Spleen (tissue), 11 donors: ENCODE results near the gene INIP. TPM values are rescaled to one million over a fixed set of nuclear protein-coding genes. Genes with fewer than 3 reads are reported as not detected.

Source experiments
- DNase-seq: peaks from one replicate; pipeline ENCODE4 v3.0.0-alpha.2; 2020
- H3K27ac ChIP-seq, 8 donors: fragments of 200-600 bp; sonication (generic) in 7 of 8; 1 replicate in 4 of 8; 2 replicates in 4 of 8; pipeline versions ENCODE4 v1.5.0 to v1.8.0; 2016 to 2021; ENCODE audit warnings: inconsistent platforms in 4 of 8, mild to moderate bottlenecking in 4 of 8, moderate library complexity in 1 of 8
- H3K27me3 ChIP-seq, 7 donors: fragments of 200-600 bp; sonication (generic) in 6 of 7; replicated peaks in 1 of 7; 1 replicate in 4 of 7; 2 replicates in 3 of 7; pipeline versions ENCODE4 v1.5.0 to v1.8.0; 2016 to 2021; ENCODE audit warnings: inconsistent platforms in 3 of 7, mild to moderate bottlenecking in 1 of 7
- H3K36me3 ChIP-seq, 6 donors: fragments of 200-600 bp; sonication (generic) in 5 of 6; 1 replicate in 4 of 6; 2 replicates in 2 of 6; pipeline versions ENCODE4 v1.5.0 to v1.8.0; 2016 to 2021; ENCODE audit warnings: inconsistent platforms in 2 of 6
- H3K4me1 ChIP-seq, 6 donors: fragments of 200-600 bp; sonication (generic) in 5 of 6; 1 replicate in 3 of 6; 2 replicates in 3 of 6; pipeline versions ENCODE4 v1.5.0 to v1.8.0; 2016 to 2021; ENCODE audit warnings: inconsistent platforms in 3 of 6
- H3K4me3 ChIP-seq, 8 donors: fragments of 200-600 bp; sonication (generic) in 7 of 8; 1 replicate in 4 of 8; 2 replicates in 4 of 8; pipeline versions ENCODE4 v1.5.0 to v1.8.0; 2016 to 2021; ENCODE audit warnings: inconsistent platforms in 4 of 8, mild to moderate bottlenecking in 4 of 8, moderate library complexity in 2 of 8
- H3K9me3 ChIP-seq, 8 donors: fragments of 200-600 bp; sonication (generic) in 7 of 8; 1 replicate in 4 of 8; 2 replicates in 4 of 8; pipeline versions ENCODE4 v1.5.0 to v1.8.0; 2016 to 2021; ENCODE audit warnings: inconsistent platforms in 4 of 8
- POLR2A ChIP-seq, 3 donors: fragments of 450-650 bp; IDR thresholded peaks; one replicate each; pipeline ENCODE4 v1.5.1; 2017; ENCODE audit warnings: antibody characterized with exemption in 3 of 3, mild to moderate bottlenecking in 1 of 3
- POLR2AphosphoS5 ChIP-seq, 3 donors: sonication (generic); formaldehyde crosslinking; IDR thresholded peaks; one replicate each; pipeline ENCODE4 v1.5.1; 2017; ENCODE audit warnings: antibody characterized with exemption in 3 of 3
- WGBS, 5 donors: extraction: QIAGEN DNeasy Blood & Tissue Kit in 3 of 5; methylation state at CpG; one replicate each; pipeline versions ENCODE4 v1.1.5 to v1.1.7; 2013 to 2018; 5-methylcytosine and 5-hydroxymethylcytosine counted together
- intact Hi-C: fragments of 100-400 bp; cut with DNase I; formaldehyde crosslinking; loops from one replicate; pipeline ENCODE4 v1.15.0; 2023; ENCODE audit warnings: low total_unique reads
- polyA plus RNA-seq, 3 donors: library from polyadenylated mRNA; stranded (reverse); fragments of 200-250 nt; gene quantifications; one replicate each; pipeline ENCODE4 v1.2.1, GENCODE V29; 2013
- total RNA-seq, 7 donors: library from RNA; depleted of rRNA in 3 of 7; stranded (reverse); fragments of >200 nt in 3 of 7; fragmentation: NEBNext Ultra II Directional in 4 of 7; extraction: Animal tissue kit (Norgen Biotek cat#: 25700) in 4 of 7; gene quantifications; one replicate each; pipeline versions ENCODE4 v1.1.0 to v1.2.1, GENCODE V29; 2016 to 2021
- TF ChIP-seq, protein P1 (sequence below), 11 experiments: fragments of 200-600 bp in 7 of 11; fragments of 450-650 bp in 4 of 11; sonication (generic) in 4 of 11; IDR thresholded peaks in 8 of 11; conservative IDR thresholded peaks in 3 of 11; 1 replicate in 7 of 11; 2 replicates in 4 of 11; pipeline versions ENCODE4 v1.4.0 to v1.8.0; 2016 to 2021; ENCODE audit warnings: antibody characterized with exemption in 11 of 11, inconsistent platforms in 4 of 11, mild to moderate bottlenecking in 1 of 11
- donor health status: healthy with polysubstance abuse.
- donor health status: DM: no; HTN: no; CAD: no; lungs with moderate emphysema.
- donor health status: DM: no; HTN: no; CAD: no.
- donor health status: Bipolar disorder and iron deficiency.
- donor health status: healthy.
- donor health status: DM: no; HTN: no; CAD: no.
- donor health status: DM: yes; HTN: yes; CAD: no.

INIP gene
- total and polyA plus RNA-seq, 10 donors, result 6.9 to 33.4 (median 25.0) TPM

DNA sequence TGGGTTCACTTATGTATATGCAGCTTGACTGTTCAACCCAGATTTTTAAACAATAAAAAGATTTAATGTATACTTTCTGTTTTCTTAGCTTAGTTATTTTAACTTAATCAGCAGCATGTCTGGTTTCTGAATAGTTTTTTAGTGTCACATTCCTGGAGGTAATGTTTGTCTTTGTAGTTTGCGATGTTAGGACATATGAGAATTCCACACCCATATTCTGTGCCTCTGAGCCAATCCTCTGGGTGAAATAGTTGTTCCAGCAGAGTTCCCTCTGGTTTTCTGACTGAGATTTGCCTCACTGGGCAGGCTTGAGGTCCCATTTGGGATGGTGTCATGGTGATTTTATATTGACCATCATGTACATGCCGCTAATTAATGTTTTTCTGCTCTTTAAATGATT is 48.6 kb downstream of the INIP start:
- H3K36me3 ChIP-seq, result no peaks in the 10 kb centered on the region
- no peaks in the 10 kb centered on the region for H3K27me3 ChIP-seq
- no peak overlapping the region for H3K27ac ChIP-seq
- WGBS, 5 donors, result 95 to 100% (median 96%) methylated on average over 2 of the region's 2 CpGs
- no peak overlapping the region for H3K4me3 ChIP-seq
- H3K4me1 ChIP-seq, result no peaks in the 10 kb centered on the region
- H3K9me3 ChIP-seq, result no peaks in the 10 kb centered on the region
- TF ChIP-seq POLR2A (IDR thresholded peaks at IDR 0.05), result no peak
- TF ChIP-seq, protein P1, sequence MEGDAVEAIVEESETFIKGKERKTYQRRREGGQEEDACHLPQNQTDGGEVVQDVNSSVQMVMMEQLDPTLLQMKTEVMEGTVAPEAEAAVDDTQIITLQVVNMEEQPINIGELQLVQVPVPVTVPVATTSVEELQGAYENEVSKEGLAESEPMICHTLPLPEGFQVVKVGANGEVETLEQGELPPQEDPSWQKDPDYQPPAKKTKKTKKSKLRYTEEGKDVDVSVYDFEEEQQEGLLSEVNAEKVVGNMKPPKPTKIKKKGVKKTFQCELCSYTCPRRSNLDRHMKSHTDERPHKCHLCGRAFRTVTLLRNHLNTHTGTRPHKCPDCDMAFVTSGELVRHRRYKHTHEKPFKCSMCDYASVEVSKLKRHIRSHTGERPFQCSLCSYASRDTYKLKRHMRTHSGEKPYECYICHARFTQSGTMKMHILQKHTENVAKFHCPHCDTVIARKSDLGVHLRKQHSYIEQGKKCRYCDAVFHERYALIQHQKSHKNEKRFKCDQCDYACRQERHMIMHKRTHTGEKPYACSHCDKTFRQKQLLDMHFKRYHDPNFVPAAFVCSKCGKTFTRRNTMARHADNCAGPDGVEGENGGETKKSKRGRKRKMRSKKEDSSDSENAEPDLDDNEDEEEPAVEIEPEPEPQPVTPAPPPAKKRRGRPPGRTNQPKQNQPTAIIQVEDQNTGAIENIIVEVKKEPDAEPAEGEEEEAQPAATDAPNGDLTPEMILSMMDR (IDR thresholded peaks at IDR 0.05 in 8 of 11, conservative IDR thresholded peaks at IDR 0.05 in 3 of 11), result no peak
- intact Hi-C loops, result no loop called here
- DNase-seq, result no peak

DNA sequence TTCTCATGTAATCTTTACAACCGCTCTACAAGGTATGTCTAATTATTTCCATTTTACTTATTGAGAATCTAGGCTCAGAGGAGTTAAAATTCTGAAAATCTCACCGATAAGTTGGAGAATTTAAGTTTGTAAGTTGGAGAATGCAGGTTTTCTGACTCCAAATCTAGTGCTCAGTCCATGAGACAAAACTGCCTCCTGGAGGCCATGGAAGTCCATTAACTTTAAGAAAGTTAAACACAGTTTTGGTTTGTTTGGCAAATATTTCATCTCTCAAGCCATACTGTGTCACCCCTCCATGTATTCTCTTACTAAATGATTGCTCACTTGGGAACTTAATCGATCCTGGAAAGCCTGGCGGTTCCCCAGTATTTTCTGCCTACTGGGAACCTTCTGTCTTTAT is 52.6 kb downstream of the INIP start:
- H3K27ac ChIP-seq, result no peak overlapping the region
- intact Hi-C loops, result no loop called here
- no peaks in the 10 kb centered on the region for H3K4me1 ChIP-seq
- no peak for DNase-seq
- H3K4me3 ChIP-seq, result no peak overlapping the region
- no peaks in the 10 kb centered on the region for H3K36me3 ChIP-seq
- H3K27me3 ChIP-seq, result no peaks in the 10 kb centered on the region
- TF ChIP-seq, protein P1 (IDR thresholded peaks at IDR 0.05 in 8 of 11, conservative IDR thresholded peaks at IDR 0.05 in 3 of 11), result no peak
- TF ChIP-seq POLR2AphosphoS5 (IDR thresholded peaks at IDR 0.05), result no peak
- no peak for TF ChIP-seq POLR2A (IDR thresholded peaks at IDR 0.05)
- whole genome bisulfite sequencing, 5 donors, result 89 to 99% (median 91%) methylated on average over 4 of the region's 4 CpGs
- H3K9me3 ChIP-seq, result no peaks in the 10 kb centered on the region

DNA sequence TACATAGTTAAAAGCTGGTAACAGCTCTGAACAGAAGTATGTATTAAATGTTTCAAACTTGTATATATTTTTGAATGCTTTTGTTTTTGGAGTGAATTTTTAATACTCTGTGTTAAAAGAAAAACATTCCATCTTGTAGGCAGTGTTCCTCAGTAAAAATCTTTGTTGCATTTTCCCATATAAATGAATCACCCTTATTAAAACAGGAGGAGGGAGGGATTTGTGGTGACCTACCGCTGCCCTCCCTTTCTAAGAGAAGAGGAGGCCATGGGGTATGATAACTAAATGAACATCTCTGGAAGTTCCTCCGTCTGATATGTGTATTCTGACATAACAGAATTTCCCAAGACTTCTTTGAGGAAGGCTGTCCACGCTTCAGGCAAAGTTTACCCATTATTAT is 53.4 kb downstream of the INIP start:
- TF ChIP-seq, protein P1 (IDR thresholded peaks at IDR 0.05 in 8 of 11, conservative IDR thresholded peaks at IDR 0.05 in 3 of 11), result no peak
- TF ChIP-seq POLR2A (IDR thresholded peaks at IDR 0.05), result no peak
- TF ChIP-seq POLR2AphosphoS5 (IDR thresholded peaks at IDR 0.05), result no peak
- intact Hi-C loops, result no loop called here
- 83 to 90% (median 85%) methylated on average over 3 of the region's 3 CpGs for WGBS, 5 donors

DNA sequence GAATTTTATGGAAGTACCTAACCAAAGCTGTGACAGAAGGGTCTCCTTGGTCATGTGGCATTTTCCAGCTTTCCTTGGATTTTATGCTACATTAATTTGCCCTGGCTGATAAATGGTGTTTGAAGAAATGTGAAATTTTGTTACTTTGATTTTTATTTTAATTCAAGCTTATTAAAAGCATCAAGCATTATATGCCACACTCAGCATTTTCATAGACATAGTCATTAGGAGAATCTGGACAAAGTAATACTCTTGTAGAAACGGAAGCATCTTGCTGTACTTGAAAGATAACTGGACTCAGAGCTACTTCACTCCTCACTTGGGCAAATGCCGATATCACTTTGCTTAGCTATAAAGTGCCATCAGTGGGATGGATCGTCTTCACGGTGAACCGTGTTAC is 54.2 kb downstream of the INIP start:
- TF ChIP-seq POLR2AphosphoS5 (IDR thresholded peaks at IDR 0.05) (no peak), POLR2A (IDR thresholded peaks at IDR 0.05) (no peak)
- TF ChIP-seq, protein P1 (IDR thresholded peaks at IDR 0.05 in 8 of 11, conservative IDR thresholded peaks at IDR 0.05 in 3 of 11), result no peak

More for the DNA sequence above, 53.4 kb downstream of the INIP start:
- Histone ChIP-seq H3K27ac (no peak overlapping the region), H3K27me3 (no peaks in the 10 kb centered on the region), H3K4me1 (no peaks in the 10 kb centered on the region), H3K4me3 (no peak overlapping the region), H3K36me3 (peaks cover 0 to 6% (median 0%) of the 10 kb centered on the region in 6 donors), H3K9me3 (no peaks in the 10 kb centered on the region)
- DNase-seq, result no peak

More for the DNA sequence above, 54.2 kb downstream of the INIP start:
- no peak for DNase-seq
- Histone ChIP-seq H3K4me1 (no peaks in the 10 kb centered on the region), H3K27me3 (no peaks in the 10 kb centered on the region), H3K4me3 (no peak overlapping the region), H3K36me3 (peaks cover 0 to 7% (median 0%) of the 10 kb centered on the region in 6 donors), H3K27ac (no peak overlapping the region), H3K9me3 (no peaks in the 10 kb centered on the region)
- intact Hi-C loops, result no loop called here
- 91 to 96% (median 93%) methylated on average over 5 of the region's 5 CpGs for WGBS, 5 donors
